GM18861 (cell line): ENCODE data around the gene ADAMTSL1.

ENCODE experiments used
- ATAC-seq: cut with Tn5 transposase; IDR thresholded peaks from one replicate; pipeline ENCODE4 v1.9.1; 2021; ENCODE audit not compliant: unreplicated experiment

The ADAMTSL1 gene

GRCh38 chr9:18461496-18461895 is 12.5 kb upstream of the ADAMTSL1 start:
- ATAC-seq: no peak

- no peak for ATAC-seq
Measured at GRCh38 chr9:18463991-18464390, 10.0 kb upstream of the ADAMTSL1 start.

GRCh38 chr9:18466101-18466500 is 7.9 kb upstream of the ADAMTSL1 start:
- ATAC-seq: no peak

- no peak for ATAC-seq
Measured at GRCh38 chr9:18467696-18468095, 6.3 kb upstream of the ADAMTSL1 start.

- ATAC-seq: no peak
Measured at GRCh38 chr9:18472435-18472834, 1.5 kb upstream of the ADAMTSL1 start.

- no peak for ATAC-seq
Measured at GRCh38 chr9:18472841-18473251, 1.1 kb upstream of the ADAMTSL1 start.

GRCh38 chr9:18474783-18475182 is 830 bp downstream of the ADAMTSL1 start:
- no peak for ATAC-seq

- ATAC-seq: no peak
Measured at GRCh38 chr9:18477121-18477660, 3.2 kb downstream of the ADAMTSL1 start.

- no peak for ATAC-seq
Measured at GRCh38 chr9:18477719-18478118, 3.8 kb downstream of the ADAMTSL1 start.

GRCh38 chr9:18478501-18479361 is 4.8 kb downstream of the ADAMTSL1 start:
- no peak for ATAC-seq

GRCh38 chr9:18479405-18479804 is 5.5 kb downstream of the ADAMTSL1 start:
- no peak for ATAC-seq

- no peak for ATAC-seq
Measured at GRCh38 chr9:18480662-18481093, 6.7 kb downstream of the ADAMTSL1 start.

GRCh38 chr9:18482371-18482770 is 8.4 kb downstream of the ADAMTSL1 start:
- ATAC-seq: no peak

- ATAC-seq: no peak
Measured at GRCh38 chr9:18485714-18486113, 11.8 kb downstream of the ADAMTSL1 start.

- ATAC-seq: no peak
Measured at GRCh38 chr9:18487611-18488010, 13.7 kb downstream of the ADAMTSL1 start.

GRCh38 chr9:18488886-18489285 is 14.9 kb downstream of the ADAMTSL1 start:
- no peak for ATAC-seq

- no peak for ATAC-seq
Measured at GRCh38 chr9:18489861-18490260, 15.9 kb downstream of the ADAMTSL1 start.

GRCh38 chr9:18490641-18491370 is 16.9 kb downstream of the ADAMTSL1 start:
- no peak for ATAC-seq

- ATAC-seq: no peak
Measured at GRCh38 chr9:18492612-18493011, 18.7 kb downstream of the ADAMTSL1 start.

GRCh38 chr9:18493451-18493993 is 19.6 kb downstream of the ADAMTSL1 start:
- no peak for ATAC-seq

- ATAC-seq: no peak
Measured at GRCh38 chr9:18495065-18495464, 21.1 kb downstream of the ADAMTSL1 start.
